CD4-positive, alpha-beta T cell treated with Interleukin-17A for 4 hours (primary cell): ENCODE data around the gene MEST.
"Not testable (repeated sequence)": the region's sequence is repeated elsewhere in the genome, so short reads cannot be mapped to it uniquely, and the experiment has no call there.

Source experiments
- DNase-seq: peaks from one replicate; pipeline ENCODE4 v3.0.0-alpha.2; 2020; ENCODE audit warnings: mixed read lengths

Gene MEST, protein sequence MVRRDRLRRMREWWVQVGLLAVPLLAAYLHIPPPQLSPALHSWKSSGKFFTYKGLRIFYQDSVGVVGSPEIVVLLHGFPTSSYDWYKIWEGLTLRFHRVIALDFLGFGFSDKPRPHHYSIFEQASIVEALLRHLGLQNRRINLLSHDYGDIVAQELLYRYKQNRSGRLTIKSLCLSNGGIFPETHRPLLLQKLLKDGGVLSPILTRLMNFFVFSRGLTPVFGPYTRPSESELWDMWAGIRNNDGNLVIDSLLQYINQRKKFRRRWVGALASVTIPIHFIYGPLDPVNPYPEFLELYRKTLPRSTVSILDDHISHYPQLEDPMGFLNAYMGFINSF

DNA sequence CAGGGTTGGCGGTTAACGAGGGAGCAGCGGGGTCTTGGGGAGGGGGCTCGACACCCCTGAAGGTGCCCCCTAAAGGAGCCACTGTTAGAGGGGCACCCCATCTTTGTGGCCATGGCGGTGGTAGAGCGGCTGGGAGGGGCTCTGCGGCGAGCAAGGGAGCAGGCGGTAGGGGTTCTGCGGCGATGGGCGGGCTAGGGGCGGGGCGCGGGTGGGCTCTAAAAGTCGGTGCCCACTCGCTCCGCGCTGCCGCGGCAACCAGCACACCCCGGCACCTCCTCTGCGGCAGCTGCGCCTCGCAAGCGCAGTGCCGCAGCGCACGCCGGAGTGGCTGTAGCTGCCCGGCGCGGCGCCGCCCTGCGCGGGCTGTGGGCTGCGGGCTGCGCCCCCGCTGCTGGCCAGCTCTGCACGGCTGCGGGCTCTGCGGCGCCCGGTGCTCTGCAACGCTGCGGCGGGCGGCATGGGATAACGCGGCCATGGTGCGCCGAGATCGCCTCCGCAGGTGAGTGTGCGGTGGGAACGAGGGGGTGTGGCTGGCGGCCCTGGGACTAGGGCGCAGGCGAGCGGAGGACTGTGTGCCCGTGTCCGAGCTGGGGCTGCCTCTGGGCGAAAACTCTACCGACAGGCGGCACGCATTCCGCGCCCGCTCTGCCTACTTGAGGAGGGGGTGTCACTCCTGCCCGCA lies at the start of gene MEST:
MEST (plus strand) TSS at position 245 of the 682 bp plus-strand sequence; CDS start at position 474, 229 bp downstream.
- peak; percentile 10 for DNase-seq

DNA sequence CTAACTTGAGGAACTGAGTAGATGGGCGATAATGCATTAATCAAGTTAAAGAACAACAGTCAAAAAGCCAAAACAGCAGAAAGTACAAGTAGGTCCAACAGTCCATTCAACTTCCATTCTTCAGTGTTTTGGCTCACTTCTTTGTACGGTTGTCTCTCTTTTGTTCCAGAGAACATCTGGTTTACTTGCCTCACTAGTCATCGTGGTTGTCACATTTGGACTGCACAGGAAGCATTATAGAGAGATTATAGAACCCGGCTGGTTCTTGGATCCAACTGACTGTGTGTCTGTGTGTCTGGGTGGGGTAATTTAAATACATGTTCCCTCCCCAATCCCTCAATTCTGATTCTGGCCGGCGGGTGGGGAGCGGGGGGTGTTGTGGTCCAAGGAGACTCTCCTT lies 49.3 kb upstream of the MEST start:
- DNase-seq = no peak

DNA sequence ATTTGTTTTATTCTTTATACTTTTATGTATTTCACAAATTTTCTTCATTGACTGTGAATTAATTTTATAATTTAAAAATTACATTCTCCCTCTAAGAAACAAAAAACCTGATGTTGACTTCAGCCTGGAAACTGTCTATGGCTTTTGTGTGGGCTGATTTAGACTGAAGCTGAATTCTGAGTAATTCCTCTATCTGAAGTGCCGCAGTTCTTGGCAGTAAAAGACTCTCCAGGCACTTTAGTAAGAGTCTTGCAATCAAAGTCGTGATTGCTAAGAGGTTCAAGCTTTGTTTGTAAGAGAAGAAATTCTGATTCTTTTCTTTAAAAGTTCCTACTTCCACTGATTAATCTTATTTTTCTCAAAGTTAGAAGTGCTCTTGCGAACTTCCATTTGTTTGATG lies 47.7 kb upstream of the MEST start:
- DNase-seq = no peak

DNA sequence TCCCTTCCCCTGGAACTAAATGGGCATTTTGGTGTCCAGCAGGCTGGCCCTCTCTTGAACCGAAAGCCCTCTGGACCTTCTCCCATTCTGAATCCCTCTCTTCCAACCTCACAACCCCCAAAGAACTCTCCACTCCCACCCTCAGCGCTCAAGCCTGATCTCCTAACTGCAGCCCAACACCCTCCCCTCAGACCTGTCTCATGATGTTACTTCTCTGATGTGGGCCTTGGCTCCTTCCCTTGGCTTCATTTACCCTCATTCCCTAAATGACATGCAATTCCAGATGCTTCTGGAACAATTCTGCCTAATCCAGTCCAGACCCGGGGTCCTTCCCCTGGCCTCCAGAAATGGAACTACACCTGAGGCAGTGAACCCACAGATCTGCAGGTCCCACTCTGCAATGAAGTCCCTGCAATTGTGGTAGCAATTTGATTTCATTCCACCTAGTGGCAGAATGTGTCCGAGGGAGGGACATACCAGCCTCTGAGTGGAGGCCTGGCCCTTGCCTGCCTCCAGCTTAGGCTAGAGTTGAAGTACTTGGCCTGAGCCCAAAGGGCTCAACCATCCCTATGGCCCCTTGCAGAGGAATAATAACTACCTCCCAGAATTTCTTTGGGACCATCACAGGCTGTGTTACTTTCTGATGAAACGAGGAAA lies 47.0 kb upstream of the MEST start:
- DNase-seq = no peak

DNA sequence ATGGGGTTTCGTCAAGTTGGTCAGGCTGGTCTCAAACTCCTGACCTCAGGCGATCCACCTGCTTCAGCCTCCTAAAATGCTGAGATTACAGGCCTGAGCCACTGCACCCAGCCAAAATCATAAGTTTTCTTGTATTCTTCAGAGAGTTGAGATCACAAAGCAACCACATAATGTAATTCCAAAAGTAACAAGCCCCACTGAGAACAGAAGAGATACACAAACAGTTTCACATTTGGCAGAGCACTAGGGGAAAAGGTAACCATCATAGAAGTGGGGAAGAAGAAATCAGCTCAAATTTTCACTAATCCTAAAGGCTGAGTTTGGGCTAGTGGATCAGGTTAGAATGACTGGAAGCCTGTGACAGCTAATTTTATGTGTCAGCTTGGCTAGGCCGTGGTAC lies 45.6 kb upstream of the MEST start:
- no peak for DNase-seq

DNA sequence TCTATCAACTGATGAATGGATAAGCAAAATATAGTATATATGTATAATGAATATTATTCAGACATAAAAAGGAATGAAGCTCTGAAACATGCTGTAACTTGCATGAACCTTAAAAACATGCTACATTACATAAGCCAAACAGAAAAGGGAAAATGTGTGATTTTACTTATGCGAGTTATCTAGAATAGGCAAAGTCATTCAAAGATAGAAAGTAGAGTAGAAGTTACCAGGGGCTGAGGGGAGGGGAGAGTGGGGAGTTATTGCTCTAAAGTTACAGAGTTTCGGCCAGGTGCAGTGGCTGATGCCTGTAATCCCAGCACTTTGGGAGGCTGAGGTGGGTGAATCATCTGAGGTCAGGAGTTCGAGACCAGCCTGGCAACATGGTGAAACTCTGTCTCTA lies 40.5 kb upstream of the MEST start:
- not testable (repeated sequence) for DNase-seq

DNA sequence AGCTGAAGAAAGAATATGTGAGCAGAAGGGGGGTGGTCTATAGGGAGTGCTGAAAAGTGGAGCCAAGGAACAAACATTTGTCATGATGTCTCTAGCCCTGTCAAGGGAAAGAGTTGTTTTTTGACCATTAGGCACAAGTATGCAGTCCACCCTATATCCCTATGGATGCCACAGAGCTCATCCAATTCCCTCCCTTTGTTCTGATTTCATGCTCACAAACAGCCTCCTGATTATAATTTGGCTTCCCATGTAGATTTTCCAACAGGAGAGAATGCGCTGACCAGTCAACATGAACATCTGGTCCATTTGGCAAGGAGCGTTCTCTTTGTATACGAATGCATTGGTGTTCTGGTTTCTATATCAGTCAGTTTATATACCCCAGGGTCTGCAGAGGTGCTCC lies 38.9 kb upstream of the MEST start:
- no peak for DNase-seq

DNA sequence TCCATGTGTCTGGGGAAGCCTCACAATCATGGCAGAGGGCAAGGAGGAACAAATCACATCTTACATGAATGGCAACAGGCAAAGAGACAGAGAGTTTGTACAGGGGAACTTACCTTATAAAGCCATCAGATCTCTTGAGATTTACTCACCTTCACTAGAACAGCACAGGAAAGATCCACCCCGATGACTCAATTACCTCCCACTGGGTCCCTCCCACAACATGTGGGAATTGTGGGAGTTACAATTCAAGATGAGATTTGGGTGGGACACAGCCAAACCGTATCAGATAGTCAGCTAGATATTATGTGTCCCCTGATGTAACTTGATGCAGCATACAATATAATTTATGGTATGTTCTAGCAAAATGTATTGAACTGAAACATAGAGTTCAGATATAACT lies 36.9 kb upstream of the MEST start:
- DNase-seq = no peak

DNA sequence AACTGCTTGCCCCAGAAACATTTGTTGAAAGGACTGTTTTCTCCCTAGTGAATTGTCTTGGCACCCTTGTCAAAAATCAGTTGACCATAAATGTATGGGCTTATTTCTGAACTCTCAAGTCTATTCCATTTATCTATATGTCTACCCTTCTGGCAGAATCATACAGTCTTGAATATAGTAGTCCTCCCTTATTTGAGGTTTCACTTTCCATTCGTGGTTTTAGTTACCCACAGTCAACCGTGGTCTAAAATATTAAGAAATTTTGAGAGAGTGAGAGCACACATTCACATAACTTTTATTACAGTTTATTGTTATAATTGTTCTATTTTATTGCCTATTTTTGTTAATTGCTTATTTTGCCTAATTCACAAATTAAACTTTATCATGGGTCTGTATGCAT lies 33.6 kb upstream of the MEST start:
- DNase-seq = no peak

DNA sequence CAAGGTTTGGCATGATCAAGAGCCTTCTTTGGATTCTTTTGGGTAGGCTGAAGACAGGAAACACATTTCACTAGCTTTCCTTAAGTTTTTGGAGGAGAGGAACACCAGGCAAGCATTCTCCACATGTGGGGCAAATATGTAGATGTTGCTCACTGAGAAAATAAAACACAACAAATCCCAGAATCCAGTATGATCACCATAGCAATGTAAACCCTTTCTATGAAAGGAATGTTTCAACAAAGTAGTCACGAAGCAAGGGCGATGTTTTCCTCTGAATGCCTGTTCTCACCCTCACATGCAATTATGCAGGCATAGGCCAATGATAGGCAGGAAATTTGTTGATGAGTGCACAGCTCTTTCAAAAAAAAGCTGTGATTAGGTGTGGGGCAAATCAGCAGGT lies 30.6 kb upstream of the MEST start:
- no peak for DNase-seq

DNA sequence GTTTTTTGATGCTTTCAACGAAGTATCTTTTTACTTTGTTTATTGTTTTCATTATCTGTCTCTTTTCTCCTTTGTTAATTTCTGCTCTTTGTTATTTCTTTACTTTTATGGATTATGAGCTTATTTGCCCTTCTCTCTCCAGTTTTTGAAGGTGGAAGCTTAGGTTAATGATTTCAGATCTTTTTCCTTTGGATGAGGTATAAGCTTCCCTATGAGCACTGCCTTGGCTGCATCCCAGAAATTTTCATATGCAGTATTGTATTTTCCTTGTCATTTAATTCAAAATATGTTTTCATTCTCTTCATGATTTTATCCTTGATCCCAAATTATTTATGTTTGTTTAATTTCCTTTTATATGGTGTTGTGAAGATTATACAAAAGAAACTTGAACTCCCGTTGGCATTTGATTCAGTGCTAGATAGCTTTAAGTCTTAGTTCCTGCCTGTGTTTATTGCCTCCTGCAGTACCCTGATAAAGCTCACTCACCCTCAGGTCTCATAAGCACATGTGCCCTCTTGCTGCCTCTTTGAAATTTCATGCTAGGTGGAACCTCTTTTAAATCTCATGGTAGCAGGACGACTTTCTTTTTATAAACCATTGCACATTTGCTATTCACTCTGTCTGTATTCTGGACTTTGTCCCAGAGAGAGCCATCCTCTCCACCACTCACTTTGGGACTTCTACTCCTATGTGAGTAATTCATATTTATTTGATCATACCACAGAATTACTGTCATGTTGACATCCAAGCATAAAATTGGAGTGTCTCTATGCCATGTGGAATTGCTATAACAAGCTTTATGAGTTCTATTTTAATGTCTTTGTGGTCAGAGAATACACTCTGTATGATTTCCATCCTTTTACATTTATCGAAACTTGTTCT lies 28.1 kb upstream of the MEST start:
- no peak for DNase-seq

DNA sequence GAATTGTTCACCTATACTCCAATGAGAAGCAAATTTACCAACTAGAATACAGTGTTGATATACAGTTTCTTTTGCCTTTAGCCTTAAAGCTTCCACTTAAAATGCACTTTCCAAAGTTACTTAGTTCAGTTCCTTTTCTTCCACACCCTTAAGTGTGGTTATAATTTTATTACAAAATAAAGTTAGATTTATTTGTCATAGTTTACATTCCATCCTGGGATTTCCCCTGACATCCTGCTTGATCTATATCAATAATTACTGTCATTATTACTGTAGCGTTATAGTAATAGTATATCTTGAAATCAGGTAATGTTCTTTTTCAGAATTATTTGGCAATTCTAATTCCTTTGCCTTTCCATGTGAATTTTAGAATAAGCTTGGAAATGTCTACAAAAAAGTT lies 23.3 kb upstream of the MEST start:
- no peak for DNase-seq

DNA sequence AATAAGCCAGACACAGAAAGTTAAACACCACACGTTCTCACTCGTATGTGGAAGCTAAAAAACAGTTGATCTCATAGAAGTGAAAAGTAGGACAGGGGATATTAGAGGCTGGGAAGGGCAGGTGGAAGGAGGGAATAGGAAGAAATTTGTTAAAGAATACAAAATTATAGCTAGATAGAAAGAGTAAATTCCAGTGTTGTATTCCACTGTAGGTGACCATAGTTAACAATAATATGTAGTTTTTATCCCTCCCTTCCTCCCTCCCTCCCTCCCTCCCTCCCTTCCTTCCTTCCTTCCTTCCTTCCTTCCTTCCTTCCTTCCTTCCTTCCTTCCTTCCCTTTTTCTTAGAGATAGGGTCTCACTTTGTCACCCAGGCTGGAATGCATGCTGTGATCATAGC lies 19.9 kb upstream of the MEST start:
- no peak for DNase-seq

DNA sequence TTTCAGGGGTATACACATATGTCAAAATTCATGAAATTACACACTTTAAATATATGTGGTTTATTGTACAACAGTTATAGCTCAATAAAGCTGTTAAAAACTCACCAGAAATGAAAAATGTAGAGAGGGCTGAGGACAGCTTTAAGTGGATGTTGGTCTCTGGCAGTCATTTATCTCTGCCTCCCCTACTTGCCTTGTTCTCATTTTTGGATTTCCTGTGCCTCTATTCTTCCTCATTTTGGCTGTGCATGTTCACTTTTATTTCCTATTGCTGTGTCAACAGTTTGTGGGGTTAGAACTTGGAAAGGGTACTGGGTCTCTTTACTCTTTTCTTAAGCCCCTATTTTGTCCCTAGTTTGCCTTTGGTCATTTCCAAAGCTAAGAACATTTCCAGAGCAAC lies 18.6 kb upstream of the MEST start:
- DNase-seq = no peak

DNA sequence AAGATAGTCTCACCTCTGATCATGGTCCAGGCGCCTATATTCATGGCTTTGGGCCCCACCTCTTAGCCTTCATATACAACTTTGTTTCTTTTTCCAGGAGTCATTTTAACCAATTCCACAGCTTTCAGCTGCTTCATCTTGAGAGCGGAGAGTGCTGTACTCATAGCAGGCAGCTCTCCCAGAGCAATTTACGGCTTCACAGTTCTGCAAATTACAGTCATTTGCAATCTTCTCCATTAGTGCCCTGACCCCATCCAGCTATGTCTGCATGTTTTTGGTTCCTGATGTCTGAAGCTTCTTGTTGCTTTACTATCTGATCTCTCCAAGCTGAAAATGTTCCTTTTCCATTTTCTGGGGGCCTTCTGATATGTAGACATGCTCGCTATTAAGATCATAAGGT lies 18.0 kb upstream of the MEST start:
- no peak for DNase-seq

DNA sequence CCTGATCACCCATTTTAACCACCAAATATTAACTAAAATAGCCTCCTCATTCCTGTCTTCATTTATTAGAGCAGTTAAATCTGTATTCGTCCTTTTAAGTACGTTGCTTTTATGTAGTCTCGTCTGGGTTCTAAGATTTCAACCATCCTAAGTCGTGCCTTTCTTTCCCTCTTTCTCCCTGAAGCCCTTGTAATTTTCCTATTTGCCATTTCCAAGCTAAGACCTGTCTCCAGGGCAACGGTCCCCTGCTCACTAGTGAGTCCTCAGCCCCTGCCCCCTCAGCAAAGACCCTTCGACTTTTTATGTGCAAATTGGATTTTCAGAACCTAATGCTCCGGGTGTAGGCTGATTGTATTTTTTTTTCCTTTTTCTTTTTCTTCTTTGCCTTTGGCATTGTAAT lies 16.1 kb upstream of the MEST start:
- DNase-seq = no peak

DNA sequence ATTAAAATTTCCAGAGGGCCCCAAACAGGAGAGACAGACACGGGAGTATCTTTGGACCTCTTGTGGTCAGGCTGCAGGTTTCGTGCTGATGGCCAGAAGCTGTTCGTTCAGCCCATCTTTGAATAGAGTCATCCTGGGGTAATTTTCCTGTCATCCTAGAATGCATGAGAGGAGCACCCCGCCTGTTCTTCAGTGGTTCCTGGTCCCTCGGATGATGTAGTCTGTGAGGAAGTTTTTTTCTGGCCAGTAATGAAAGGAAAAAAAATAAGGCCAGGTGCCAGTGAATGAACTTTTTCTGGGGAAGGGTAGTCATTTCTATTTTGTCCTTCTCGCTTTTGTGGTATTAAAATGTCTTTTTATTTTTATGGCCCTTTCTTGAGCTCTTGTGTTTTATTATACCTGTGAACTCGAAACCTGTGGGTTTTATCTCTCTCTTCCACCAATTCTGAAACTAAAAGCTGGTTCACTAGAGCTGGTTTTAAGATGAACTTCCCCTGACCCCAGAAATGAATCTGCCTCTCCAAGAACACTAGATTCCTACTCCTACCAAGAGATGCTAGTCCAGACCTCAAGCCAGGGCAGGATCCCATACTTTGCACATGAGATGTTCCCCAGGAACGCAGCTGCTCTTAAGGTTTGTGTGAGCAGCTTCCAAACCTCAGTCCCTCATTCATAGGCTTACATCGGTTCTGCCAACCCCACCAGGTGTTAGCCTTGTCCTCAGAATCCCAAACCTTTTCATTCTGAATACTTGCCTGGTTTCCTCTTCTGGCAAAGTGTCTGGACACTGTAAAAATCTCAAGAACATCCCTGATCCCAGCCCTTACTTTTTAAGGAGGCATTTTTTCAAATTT lies 15.4 kb upstream of the MEST start:
- no peak for DNase-seq

DNA sequence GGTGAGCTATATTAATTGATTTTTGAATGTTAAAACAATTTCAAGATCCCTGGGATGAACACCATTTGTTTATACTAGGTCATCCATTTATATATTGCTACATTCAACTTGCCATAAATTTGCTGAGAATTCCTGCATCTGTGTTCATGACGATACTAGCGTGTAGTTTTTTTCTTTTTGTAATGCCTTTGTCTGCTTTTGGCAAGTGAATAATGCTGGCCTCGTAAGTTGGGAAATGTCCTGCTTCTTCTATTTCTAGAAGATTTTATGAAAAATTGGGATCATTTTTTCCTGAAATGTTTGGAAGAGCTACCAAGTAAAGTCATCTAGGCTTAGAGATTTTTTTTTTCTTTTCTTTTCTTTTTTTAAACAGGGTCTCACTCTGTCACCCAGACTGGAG lies 12.9 kb upstream of the MEST start:
- no peak for DNase-seq

DNA sequence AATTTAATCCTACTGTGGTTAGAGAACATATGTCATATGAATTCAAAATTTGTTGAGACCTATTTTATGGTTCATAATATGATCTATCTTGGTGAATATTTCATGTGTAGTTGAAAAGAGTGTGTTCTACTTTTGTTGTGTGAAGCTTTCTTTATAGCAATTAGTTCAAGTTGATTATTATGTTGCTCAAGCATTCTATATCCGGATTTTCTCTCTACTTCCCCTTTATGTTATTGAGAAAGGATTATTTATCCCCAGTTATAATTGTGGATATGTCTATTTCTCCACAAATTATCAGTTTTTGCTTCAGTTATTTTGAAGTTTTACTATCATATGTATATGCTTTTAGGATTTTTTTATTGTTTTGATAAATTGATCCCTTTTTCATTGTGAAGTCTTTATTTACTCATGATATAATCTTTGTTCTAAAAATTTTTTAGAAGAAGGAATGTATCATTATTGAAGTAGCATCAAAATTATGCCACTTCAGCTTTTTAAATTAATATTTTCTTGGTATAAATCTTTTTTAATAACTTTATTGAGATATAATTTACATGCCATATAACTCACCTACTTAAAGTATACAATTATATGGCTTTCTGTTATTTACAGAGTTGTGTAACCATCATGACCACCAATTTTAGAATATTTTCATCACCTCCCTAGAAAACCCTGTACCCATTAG lies 12.0 kb upstream of the MEST start:
- no peak for DNase-seq

DNA sequence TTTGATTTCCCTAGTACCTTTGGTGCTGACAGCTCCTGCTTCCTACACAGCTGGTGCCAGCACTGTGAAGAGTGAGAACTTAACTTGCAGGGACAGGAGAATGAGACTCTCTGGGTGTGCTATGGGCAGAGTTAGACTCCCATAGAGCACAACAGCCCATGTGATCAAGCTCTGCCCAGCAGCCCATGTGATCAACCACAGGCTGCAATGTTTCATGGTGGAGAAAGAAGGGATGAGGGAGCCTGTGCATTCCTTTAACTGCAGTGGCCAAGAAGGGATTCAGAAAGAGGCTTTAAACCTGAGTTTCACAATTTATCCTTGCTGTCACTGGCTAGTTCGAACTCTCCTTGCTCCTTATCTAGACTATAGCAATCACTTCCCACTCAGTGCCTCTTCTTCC lies 10.0 kb upstream of the MEST start:
- no peak for DNase-seq

DNA sequence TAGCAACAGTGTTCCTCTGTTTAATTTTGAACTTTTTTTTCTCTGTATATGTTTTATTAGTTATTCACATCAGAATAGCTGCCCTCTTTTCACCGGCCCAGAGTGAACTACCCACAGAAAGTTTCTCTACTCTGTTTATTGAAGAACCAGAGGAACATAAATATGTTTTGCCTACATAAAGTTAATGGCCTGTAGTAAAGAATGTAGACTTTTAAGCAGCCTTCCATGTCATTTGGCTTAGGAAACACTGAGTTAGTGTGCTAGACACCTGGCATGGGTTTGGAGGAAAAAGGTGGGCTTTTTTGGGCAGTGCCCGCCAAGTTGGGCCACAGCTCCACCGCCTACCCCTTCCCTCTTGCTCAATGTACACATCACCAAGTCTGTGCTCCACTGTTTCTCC lies 8.9 kb upstream of the MEST start:
- DNase-seq = no peak

DNA sequence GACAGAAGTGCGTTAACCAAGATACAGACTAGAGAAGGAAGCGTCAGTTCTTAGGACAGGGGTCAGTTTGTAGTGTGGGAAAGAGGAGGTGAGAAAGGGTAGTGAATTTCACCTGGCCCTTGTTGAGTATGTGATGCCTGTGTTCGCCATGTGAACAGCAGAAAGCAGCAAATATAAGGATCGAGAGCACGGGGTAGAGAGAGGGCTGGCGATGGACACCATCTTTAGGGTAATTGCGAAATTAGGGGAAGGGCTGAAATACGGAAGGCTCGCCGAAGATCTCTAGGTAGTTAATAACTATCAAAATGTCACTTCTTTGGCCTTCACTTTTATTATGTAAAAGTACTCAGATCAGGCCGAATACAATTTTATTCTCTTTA lies 6.2 kb upstream of the MEST start:
- DNase-seq = no peak
